Measurements from ENCODE around the gene TSPAN19. TPM values are rescaled to one million over a fixed set of nuclear protein-coding genes. Genes with fewer than 3 reads are reported as not detected.

The TSPAN19 gene
- total RNA-seq, 1 experiment from 2014 or later, result 0.32 TPM

- TF ChIP-seq MAX (IDR thresholded peaks at IDR 0.05) (no peak), FOSL1 (IDR thresholded peaks at IDR 0.05; ENCODE audit: low read depth) (no peak), EZH2phosphoT487 (IDR thresholded peaks at IDR 0.05; ENCODE audit: borderline replicate concordance) (no peak), EGR1 (IDR thresholded peaks at IDR 0.05; ENCODE audit: low read depth) (no peak), JUND (IDR thresholded peaks at IDR 0.05) (no peak), POLR2AphosphoS5 (IDR thresholded peaks at IDR 0.05; ENCODE audit: low read depth, low read length) (no peak)
- intact Hi-C loops (cut with micrococcal nuclease), result no loop called here
- Histone ChIP-seq H3K4me2 (ENCODE audit: low read length) (no peak overlapping the region), H4K20me1 (ENCODE audit: insufficient read depth) (no peaks in the 10 kb centered on the region), H3K36me3 (ENCODE audit: control insufficient read depth in 1 of 2, insufficient read depth in 2 of 2, low read length in 2 of 2) (no peaks in the 10 kb centered on the region), H3K4me3 (replicated peaks in 1 of 2; ENCODE audit: low read depth in 1 of 2, low read length in 2 of 2) (no peak overlapping the region), H3K27me3 (ENCODE audit: insufficient read depth, low read length) (no peaks in the 10 kb centered on the region), H3K9me2 (ENCODE audit: insufficient read depth) (no peaks in the 10 kb centered on the region), H3K9me3 (ENCODE audit: control insufficient read depth in 1 of 2, insufficient read depth in 1 of 2, low read depth in 1 of 2, low read length in 2 of 2) (no peaks in the 10 kb centered on the region), H3K9ac (ENCODE audit: low read length) (no peak overlapping the region), H3K4me1 (ENCODE audit: control insufficient read depth in 1 of 2, insufficient read depth in 2 of 2, low read length in 2 of 2) (peaks cover 4 to 8% of the 10 kb centered on the region in 2 experiments; a peak in 2 of 4 replicates), H3K27ac (ENCODE audit: low read depth, low read length) (no peak overlapping the region), H3K79me2 (ENCODE audit: insufficient read depth, low read length) (no peaks in the 10 kb centered on the region), H2AFZ (ENCODE audit: low read depth, low read length, poor library complexity, severe bottlenecking) (peak overlapping the region; percentile 36)
- POLR2A ChIA-PET, result no interaction called here
- RAD21 ChIA-PET (ENCODE audit: low non-redundant PET in 1 of 2, low total read pairs in 2 of 2, uncharacterized antibody in 2 of 2, unreplicated experiment in 2 of 2), result no interaction called here
- ATAC-seq (no peak), DNase-seq (ENCODE audit: low read depth, low spot score) (no peak)
- CTCF ChIA-PET, result interaction anchor here (0.8 kb wide), 1 partner anchor 12 kb away, joined by 3 read pairs; no protein-coding TSS in a partner anchor
- no TSS peak for BruUV-seq (replicated peaks)
These were observed 18.9 kb downstream of the TSPAN19 start for GRCh38 chr12:85017133-85017532.

GRCh38 chr12:85016413-85016812 lies 19.7 kb downstream of the TSPAN19 start:
- DNase-seq (ENCODE audit: low read depth, low spot score) (peak; percentile 91), ATAC-seq (peak; percentile 89)
- H2AFZ ChIP-seq (ENCODE audit: low read depth, low read length, poor library complexity, severe bottlenecking), result peak overlapping the region; percentile 36
- H3K9me3 ChIP-seq (ENCODE audit: control insufficient read depth in 1 of 2, insufficient read depth in 1 of 2, low read depth in 1 of 2, low read length in 2 of 2), result no peaks in the 10 kb centered on the region
- H4K20me1 ChIP-seq (ENCODE audit: insufficient read depth), result no peaks in the 10 kb centered on the region
- H3K36me3 ChIP-seq (ENCODE audit: control insufficient read depth in 1 of 2, insufficient read depth in 2 of 2, low read length in 2 of 2), result no peaks in the 10 kb centered on the region
- peaks cover 4 to 8% of the 10 kb centered on the region in 2 experiments; a peak in 2 of 4 replicates for H3K4me1 ChIP-seq (ENCODE audit: control insufficient read depth in 1 of 2, insufficient read depth in 2 of 2, low read length in 2 of 2)
- ChIA-PET CTCF (no interaction called here), RAD21 (ENCODE audit: low non-redundant PET in 1 of 2, low total read pairs in 2 of 2, uncharacterized antibody in 2 of 2, unreplicated experiment in 2 of 2) (no interaction called here), POLR2A (no interaction called here)
- no peaks in the 10 kb centered on the region for H3K9me2 ChIP-seq (ENCODE audit: insufficient read depth)
- intact Hi-C loops (cut with micrococcal nuclease), result no loop called here
- H3K9ac ChIP-seq (ENCODE audit: low read length), result no peak overlapping the region
- no peak overlapping the region for H3K27ac ChIP-seq (ENCODE audit: low read depth, low read length)
- BruUV-seq (replicated peaks), result no TSS peak
- no peaks in the 10 kb centered on the region for H3K79me2 ChIP-seq (ENCODE audit: insufficient read depth, low read length)
- H3K27me3 ChIP-seq (ENCODE audit: insufficient read depth, low read length), result no peaks in the 10 kb centered on the region
- no peak overlapping the region for H3K4me3 ChIP-seq (replicated peaks in 1 of 2; ENCODE audit: low read depth in 1 of 2, low read length in 2 of 2)
- peak overlapping the region; percentile 10; the same call in 1 of the 2 replicates for H3K4me2 ChIP-seq (ENCODE audit: low read length)
- peak; percentile 72 for TF ChIP-seq CBX3 (IDR thresholded peaks at IDR 0.05; ENCODE audit: low read depth)
- TF ChIP-seq ZFX (IDR thresholded peaks at IDR 0.05), result no peak
- TF ChIP-seq REST (IDR thresholded peaks at IDR 0.05; ENCODE audit: low read depth), result no peak
- peak; percentile 32; the same call in 1 of the 2 replicates for TF ChIP-seq POLR2AphosphoS5 (IDR thresholded peaks at IDR 0.05; ENCODE audit: low read depth, low read length)
- TF ChIP-seq JUND (IDR thresholded peaks at IDR 0.05), result peak; percentile 85
- no peak for TF ChIP-seq EZH2phosphoT487 (IDR thresholded peaks at IDR 0.05; ENCODE audit: borderline replicate concordance)
- no peak for TF ChIP-seq POLR2A (IDR thresholded peaks at IDR 0.05; ENCODE audit: borderline replicate concordance, extremely low read depth, insufficient read depth, insufficient read length)
- peak; percentile 95 for TF ChIP-seq CEBPB (IDR thresholded peaks at IDR 0.05; ENCODE audit: low read depth)
- peak; percentile 91 for TF ChIP-seq FOSL1 (IDR thresholded peaks at IDR 0.05; ENCODE audit: low read depth)
- TF ChIP-seq ELF1 (IDR thresholded peaks at IDR 0.05; ENCODE audit: borderline replicate concordance, low read depth), result no peak
- TF ChIP-seq MAX (IDR thresholded peaks at IDR 0.05), result peak; percentile 40; the same call in 1 of the 2 replicates
- TF ChIP-seq ZNF274 (IDR thresholded peaks at IDR 0.05; ENCODE audit: low read depth, low read length), result no peak
- TF ChIP-seq ZBTB33 (IDR thresholded peaks at IDR 0.05; ENCODE audit: extremely low read depth, insufficient replicate concordance, low read length), result no peak
- 0 out of 2 replicates have a peak, but pooled peaks have one; percentile 28 for TF ChIP-seq SIN3A (IDR thresholded peaks at IDR 0.05; ENCODE audit: low read depth)
- no peak for TF ChIP-seq RAD21 (IDR thresholded peaks at IDR 0.05; ENCODE audit: low read depth)
